Osteocyte (in vitro differentiated cells): ENCODE results near the gene SHROOM3. TPM values are rescaled to one million over a fixed set of nuclear protein-coding genes. Genes with fewer than 3 reads are reported as not detected.

Source experiments
- DNase-seq: peaks from one replicate; pipeline ENCODE4 v3.0.0; 2021; ENCODE audit warnings: mixed read lengths; ENCODE audit not compliant: unreplicated experiment; ENCODE audit errors: extremely low spot score
- H3K27ac Mint-ChIP-seq: one replicate; pipeline ENCODE4 v1.8.0; 2021; ENCODE audit warnings: mild to moderate bottlenecking, mixed read lengths; ENCODE audit not compliant: unreplicated experiment
- H3K27me3 Mint-ChIP-seq: one replicate; pipeline ENCODE4 v1.8.0; 2021; ENCODE audit warnings: mixed read lengths; ENCODE audit not compliant: unreplicated experiment
- H3K36me3 Mint-ChIP-seq: one replicate; pipeline ENCODE4 v1.8.0; 2021; ENCODE audit warnings: mixed read lengths; ENCODE audit not compliant: unreplicated experiment
- H3K4me1 Mint-ChIP-seq: one replicate; pipeline ENCODE4 v1.8.0; 2021; ENCODE audit warnings: mixed read lengths; ENCODE audit not compliant: unreplicated experiment
- H3K4me3 Mint-ChIP-seq: one replicate; pipeline ENCODE4 v1.8.0; 2021; ENCODE audit warnings: mild to moderate bottlenecking, moderate library complexity, mixed read lengths; ENCODE audit not compliant: unreplicated experiment
- H3K9me3 Mint-ChIP-seq: one replicate; pipeline ENCODE4 v1.8.0; 2021; ENCODE audit warnings: mixed read lengths; ENCODE audit not compliant: unreplicated experiment
- total RNA-seq: library from RNA; stranded (reverse); gene quantifications from 2 replicates; pipeline ENCODE4 v1.2.1, GENCODE V29; 2021
- TF ChIP-seq, protein P1 (sequence below): fragments of 200-600 bp; sonication (generic); IDR thresholded peaks from 2 replicates; pipeline ENCODE4 v1.5.0; 2021; ENCODE audit warnings: antibody characterized with exemption, mild to moderate bottlenecking, moderate library complexity

Gene SHROOM3
- total RNA-seq, 1 donor from 2014 or later, result 4.8 TPM

DNA sequence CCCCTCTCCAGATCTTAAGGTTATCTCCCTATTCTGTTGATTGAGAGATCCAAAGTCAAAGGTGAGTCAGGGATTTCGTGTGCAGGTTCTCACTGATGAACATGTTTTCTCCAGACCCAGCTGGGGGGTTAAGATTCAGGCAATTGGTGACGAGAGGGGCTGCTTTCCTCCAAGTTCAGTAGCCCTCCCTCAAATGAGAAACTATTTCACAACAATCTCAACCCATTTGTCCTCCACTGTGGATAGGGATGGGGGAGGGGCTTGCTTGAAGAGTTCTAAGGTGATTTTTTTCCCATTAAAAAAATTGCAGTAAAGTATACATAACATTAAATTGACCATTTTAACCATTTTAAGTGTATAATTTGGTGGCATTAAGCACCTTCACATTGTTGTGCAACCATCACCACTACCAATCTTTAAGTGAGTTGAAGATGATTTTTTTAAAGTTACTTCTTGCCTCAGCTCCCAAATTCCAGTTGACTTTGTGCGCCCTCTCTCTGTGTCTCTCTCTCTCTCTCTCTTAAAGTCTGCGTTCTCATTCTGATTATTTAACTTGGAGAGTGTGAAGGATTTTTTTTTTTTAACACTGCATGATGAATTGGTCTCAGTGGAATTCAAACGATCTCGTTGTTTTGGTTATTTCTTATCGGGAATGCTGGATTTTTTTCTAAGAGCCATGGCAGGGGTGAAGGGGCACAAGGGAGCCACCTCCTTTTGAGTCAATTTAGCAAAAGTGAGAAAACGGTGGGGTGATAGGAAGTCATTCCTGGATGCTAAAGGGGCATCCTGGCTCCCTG is 175.9 kb downstream of the SHROOM3 start:
- no peaks in the 10 kb centered on the region for H3K9me3 Mint-ChIP-seq
- no peaks in the 10 kb centered on the region for H3K36me3 Mint-ChIP-seq
- peaks cover 40% of the 10 kb centered on the region for H3K4me1 Mint-ChIP-seq
- TF ChIP-seq, protein P1, sequence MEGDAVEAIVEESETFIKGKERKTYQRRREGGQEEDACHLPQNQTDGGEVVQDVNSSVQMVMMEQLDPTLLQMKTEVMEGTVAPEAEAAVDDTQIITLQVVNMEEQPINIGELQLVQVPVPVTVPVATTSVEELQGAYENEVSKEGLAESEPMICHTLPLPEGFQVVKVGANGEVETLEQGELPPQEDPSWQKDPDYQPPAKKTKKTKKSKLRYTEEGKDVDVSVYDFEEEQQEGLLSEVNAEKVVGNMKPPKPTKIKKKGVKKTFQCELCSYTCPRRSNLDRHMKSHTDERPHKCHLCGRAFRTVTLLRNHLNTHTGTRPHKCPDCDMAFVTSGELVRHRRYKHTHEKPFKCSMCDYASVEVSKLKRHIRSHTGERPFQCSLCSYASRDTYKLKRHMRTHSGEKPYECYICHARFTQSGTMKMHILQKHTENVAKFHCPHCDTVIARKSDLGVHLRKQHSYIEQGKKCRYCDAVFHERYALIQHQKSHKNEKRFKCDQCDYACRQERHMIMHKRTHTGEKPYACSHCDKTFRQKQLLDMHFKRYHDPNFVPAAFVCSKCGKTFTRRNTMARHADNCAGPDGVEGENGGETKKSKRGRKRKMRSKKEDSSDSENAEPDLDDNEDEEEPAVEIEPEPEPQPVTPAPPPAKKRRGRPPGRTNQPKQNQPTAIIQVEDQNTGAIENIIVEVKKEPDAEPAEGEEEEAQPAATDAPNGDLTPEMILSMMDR, result no peak
- H3K27ac Mint-ChIP-seq, result peak overlapping the region; percentile 77
- no peak for DNase-seq
- no peaks in the 10 kb centered on the region for H3K27me3 Mint-ChIP-seq
- peak overlapping the region; percentile 30 for H3K4me3 Mint-ChIP-seq

DNA sequence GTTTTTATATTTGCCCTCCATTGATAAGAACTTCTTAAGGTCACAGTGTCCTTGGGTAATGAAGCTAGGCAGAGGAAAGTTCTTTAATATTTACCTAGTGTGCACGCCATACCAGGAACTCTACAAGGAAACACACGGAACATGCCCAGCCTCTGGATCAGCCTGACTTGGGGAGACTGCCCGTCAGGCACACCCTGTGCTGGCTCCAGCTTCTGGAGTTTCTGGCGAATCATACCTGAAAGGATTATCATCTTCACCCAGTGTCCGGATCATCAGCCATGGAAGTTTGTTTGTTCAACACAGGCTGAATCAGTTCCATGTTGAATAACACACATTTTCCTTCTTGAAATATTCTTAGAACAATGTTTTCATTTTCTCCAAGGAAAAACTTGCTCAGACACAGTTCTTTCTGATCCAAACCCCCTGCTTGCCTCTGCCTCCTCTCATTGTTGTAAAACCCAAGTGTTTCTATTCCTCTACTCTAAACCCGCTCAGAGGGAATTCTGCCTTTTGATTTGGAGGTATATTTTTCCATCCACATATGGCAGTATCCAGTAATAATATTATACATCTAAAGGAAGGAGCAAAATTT is 176.7 kb downstream of the SHROOM3 start:
- H3K4me3 Mint-ChIP-seq, result peak overlapping the region; percentile 30
- H3K36me3 Mint-ChIP-seq, result no peaks in the 10 kb centered on the region
- DNase-seq, result no peak
- H3K9me3 Mint-ChIP-seq, result no peaks in the 10 kb centered on the region
- peak overlapping the region; percentile 77 for H3K27ac Mint-ChIP-seq
- TF ChIP-seq, protein P1, result no peak
- H3K27me3 Mint-ChIP-seq, result no peaks in the 10 kb centered on the region
- H3K4me1 Mint-ChIP-seq, result peaks cover 45% of the 10 kb centered on the region

DNA sequence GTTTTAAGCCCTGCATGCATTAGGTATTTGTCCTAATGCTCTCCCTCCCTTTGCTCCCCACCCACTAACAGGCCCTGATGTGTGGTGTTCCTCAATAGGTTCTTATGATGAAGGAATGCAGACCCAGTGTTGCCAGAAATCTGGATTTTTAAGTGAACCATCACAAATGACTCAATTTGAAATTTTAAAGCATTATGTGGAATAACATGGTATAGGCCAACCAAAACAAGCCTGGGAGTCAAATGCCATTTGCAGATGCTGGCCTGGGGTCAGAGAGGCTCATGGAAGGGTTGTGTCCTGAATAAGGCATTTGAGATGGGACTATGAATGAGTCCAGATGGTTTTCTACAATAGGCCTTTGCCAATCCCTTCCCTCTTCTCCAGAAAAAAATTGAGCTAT is 179.6 kb downstream of the SHROOM3 start:
- no peaks in the 10 kb centered on the region for H3K9me3 Mint-ChIP-seq
- H3K27me3 Mint-ChIP-seq, result no peaks in the 10 kb centered on the region
- no peak overlapping the region for H3K4me3 Mint-ChIP-seq
- DNase-seq, result no peak
- TF ChIP-seq, protein P1, result no peak
- no peak overlapping the region for H3K27ac Mint-ChIP-seq
- H3K36me3 Mint-ChIP-seq, result no peaks in the 10 kb centered on the region
- H3K4me1 Mint-ChIP-seq, result peaks cover 36% of the 10 kb centered on the region

DNA sequence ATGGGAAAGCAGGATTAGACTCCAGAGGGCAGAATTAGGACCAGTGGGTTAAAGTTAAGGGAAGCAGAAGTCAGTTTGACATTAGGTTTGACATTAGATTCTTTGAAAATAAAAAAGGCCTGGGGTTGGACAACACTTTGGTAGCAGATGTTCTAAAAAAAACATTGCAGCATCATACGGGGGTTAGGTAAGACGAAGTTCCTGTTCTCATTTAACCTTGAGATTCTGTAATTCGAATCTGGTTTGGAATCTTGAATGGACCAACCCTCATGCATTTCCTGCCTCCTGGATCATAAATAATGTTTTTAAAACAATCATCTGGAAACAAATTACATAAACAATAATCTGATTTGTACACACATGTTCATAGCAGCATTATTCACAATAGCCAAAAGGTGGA is 181.0 kb downstream of the SHROOM3 start:
- no peak overlapping the region for H3K27ac Mint-ChIP-seq
- H3K4me3 Mint-ChIP-seq, result no peak overlapping the region
- no peaks in the 10 kb centered on the region for H3K9me3 Mint-ChIP-seq
- no peaks in the 10 kb centered on the region for H3K36me3 Mint-ChIP-seq
- H3K4me1 Mint-ChIP-seq, result peaks cover 35% of the 10 kb centered on the region
- no peak for DNase-seq
- H3K27me3 Mint-ChIP-seq, result no peaks in the 10 kb centered on the region
- TF ChIP-seq, protein P1, result no peak

DNA sequence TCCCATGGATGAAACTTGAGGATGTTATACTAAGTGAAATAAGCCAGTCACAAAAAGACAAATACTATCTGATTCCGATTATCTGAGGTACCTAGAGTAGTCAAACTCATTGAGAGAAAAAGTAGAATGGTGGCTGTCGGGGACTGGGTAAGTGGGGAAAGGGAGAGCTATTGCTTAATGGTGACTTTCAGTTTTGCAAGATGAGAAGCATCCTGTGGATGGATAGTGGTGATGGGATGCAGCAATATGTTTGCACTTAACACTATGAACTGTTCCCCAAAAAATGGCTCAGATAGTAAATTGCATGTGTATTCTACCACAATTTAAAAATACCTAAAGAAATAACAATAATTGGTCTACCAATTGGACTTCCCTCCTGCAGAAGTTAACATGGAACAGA is 181.5 kb downstream of the SHROOM3 start:
- H3K36me3 Mint-ChIP-seq, result no peaks in the 10 kb centered on the region
- no peaks in the 10 kb centered on the region for H3K9me3 Mint-ChIP-seq
- H3K4me3 Mint-ChIP-seq, result no peak overlapping the region
- peaks cover 33% of the 10 kb centered on the region for H3K4me1 Mint-ChIP-seq
- DNase-seq, result no peak
- no peak overlapping the region for H3K27ac Mint-ChIP-seq
- no peaks in the 10 kb centered on the region for H3K27me3 Mint-ChIP-seq
- TF ChIP-seq, protein P1, result no peak
